WTC11 (cell line): ENCODE data around the gene IGSF9B. TPM values are rescaled to one million over a fixed set of nuclear protein-coding genes. Genes with fewer than 3 reads are reported as not detected.

Experiments used
- ATAC-seq: fragments of 200-7000 bp; cut with Tn5 transposase; 2 replicates; pipeline ENCODE4 v1.10.0; 2021; ENCODE audit warnings: mild to moderate bottlenecking, moderate library complexity
- CTCF ChIA-PET: fragments of 300-600 bp; sonication (Branson Sonifier 250); formaldehyde crosslinking; loops from one replicate; lab custom pipeline; 2021; ENCODE audit warnings: antibody characterized with exemption; lab: Charles Lee
- POLR2A ChIA-PET: fragments of 350-600 bp; sonication (Branson Sonifier 250); formaldehyde crosslinking; loops from one replicate; lab custom pipeline; 2021; ENCODE audit warnings: antibody characterized with exemption; lab: Charles Lee
- DNase-seq: peaks from one replicate; pipeline ENCODE4 v3.0.0; 2021; ENCODE audit warnings: low spot score
- H3K27ac Mint-ChIP-seq: 2 replicates; pipeline ENCODE4 v1.8.0; 2021; ENCODE audit warnings: mixed read lengths
- H3K27me3 Mint-ChIP-seq: 2 replicates; pipeline ENCODE4 v1.8.0; 2021; ENCODE audit warnings: low read depth, mild to moderate bottlenecking, moderate library complexity, mixed read lengths
- H3K36me3 Mint-ChIP-seq: 2 replicates; pipeline ENCODE4 v1.8.0; 2021; ENCODE audit warnings: mixed read lengths
- H3K4me1 Mint-ChIP-seq: 2 replicates; pipeline ENCODE4 v1.8.0; 2022; ENCODE audit warnings: mixed read lengths
- H3K4me3 Mint-ChIP-seq: 2 replicates; pipeline ENCODE4 v1.8.0; 2021; ENCODE audit warnings: mild to moderate bottlenecking, moderate library complexity, mixed read lengths
- H3K9me3 Mint-ChIP-seq: 2 replicates; pipeline ENCODE4 v1.8.0; 2021; ENCODE audit warnings: mixed read lengths
- AR ChIP-seq: fragments of 250-450 bp; sonication (Bioruptor Pico); IDR thresholded peaks from 2 replicates; pipeline ENCODE4 v1.9.0; 2021; ENCODE audit warnings: mild to moderate bottlenecking
- ATF2 ChIP-seq: sonication (generic); formaldehyde crosslinking; IDR thresholded peaks from 2 replicates; pipeline ENCODE4 v1.8.1; 2022; ENCODE audit warnings: low read depth, missing genetic modification reagents, borderline replicate concordance
- E2F5 ChIP-seq: sonication (generic); formaldehyde crosslinking; IDR thresholded peaks from 2 replicates; pipeline ENCODE4 v1.8.1; 2022; ENCODE audit warnings: mild to moderate bottlenecking, moderate library complexity, missing genetic modification reagents
- ERG ChIP-seq: fragments of 250-450 bp; sonication (Bioruptor Pico); IDR thresholded peaks from 2 replicates; pipeline ENCODE4 v1.8.0; 2021; ENCODE audit warnings: mild to moderate bottlenecking
- FOXJ3 ChIP-seq: sonication (generic); formaldehyde crosslinking; IDR thresholded peaks from 2 replicates; pipeline ENCODE4 v1.9.0; 2021; ENCODE audit warnings: missing genetic modification reagents, mild to moderate bottlenecking, borderline replicate concordance
- GABPB1 ChIP-seq: sonication (generic); formaldehyde crosslinking; IDR thresholded peaks from 2 replicates; pipeline ENCODE4 v1.8.1; 2023; ENCODE audit warnings: mild to moderate bottlenecking, missing genetic modification reagents
- GRHL2 ChIP-seq: fragments of 250-450 bp; sonication (Bioruptor Pico); IDR thresholded peaks from 2 replicates; pipeline ENCODE4 v1.8.0; 2022; ENCODE audit warnings: mild to moderate bottlenecking, moderate library complexity; ENCODE audit not compliant: insufficient replicate concordance, severe bottlenecking
- IRF1 ChIP-seq: sonication (generic); formaldehyde crosslinking; IDR thresholded peaks from 2 replicates; pipeline ENCODE4 v1.8.0; 2023; ENCODE audit warnings: missing genetic modification reagents
- JAZF1 ChIP-seq: fragments of 250-450 bp; sonication (Bioruptor Pico); IDR thresholded peaks from 2 replicates; pipeline ENCODE4 v1.9.0; 2021; ENCODE audit warnings: moderate library complexity, mild to moderate bottlenecking, inconsistent platforms
- MAX ChIP-seq: sonication (generic); formaldehyde crosslinking; IDR thresholded peaks from 2 replicates; pipeline ENCODE4 v1.8.0; 2022; ENCODE audit warnings: mild to moderate bottlenecking, missing genetic modification reagents
- MLX ChIP-seq: sonication (generic); formaldehyde crosslinking; IDR thresholded peaks from 2 replicates; pipeline ENCODE4 v1.8.1; 2023; ENCODE audit warnings: mild to moderate bottlenecking, missing genetic modification reagents, moderate library complexity
- NFATC4 ChIP-seq: fragments of 250-450 bp; sonication (Bioruptor Pico); IDR thresholded peaks from 2 replicates; pipeline ENCODE4 v1.9.0; 2021; ENCODE audit warnings: mild to moderate bottlenecking
- SMAD3 ChIP-seq: sonication (generic); formaldehyde crosslinking; IDR thresholded peaks from 2 replicates; pipeline ENCODE4 v1.8.0; 2022; ENCODE audit warnings: missing genetic modification reagents, mild to moderate bottlenecking, borderline replicate concordance
- SMAD4 ChIP-seq: sonication (generic); formaldehyde crosslinking; IDR thresholded peaks from 2 replicates; pipeline ENCODE4 v1.8.0; 2022; ENCODE audit warnings: mild to moderate bottlenecking, missing genetic modification reagents
- USF1 ChIP-seq: sonication (generic); formaldehyde crosslinking; IDR thresholded peaks from 2 replicates; pipeline ENCODE4 v1.8.0; 2022; ENCODE audit warnings: mild to moderate bottlenecking, missing genetic modification reagents
- ZNF232 ChIP-seq: sonication (generic); formaldehyde crosslinking; IDR thresholded peaks from 2 replicates; pipeline ENCODE4 v1.8.0; 2022; ENCODE audit warnings: mild to moderate bottlenecking, missing genetic modification reagents
- ZNF423 ChIP-seq: fragments of 250-450 bp; sonication (Bioruptor Pico); IDR thresholded peaks from 2 replicates; pipeline ENCODE4 v2.1.2; 2022; ENCODE audit warnings: mild to moderate bottlenecking, moderate library complexity
- ZNF532 ChIP-seq: fragments of 250-450 bp; sonication (Bioruptor Pico); IDR thresholded peaks from 2 replicates; pipeline ENCODE4 v1.9.0; 2021; ENCODE audit warnings: mild to moderate bottlenecking, borderline replicate concordance
- ZNF671 ChIP-seq: fragments of 250-450 bp; sonication (Bioruptor Pico); IDR thresholded peaks from 2 replicates; pipeline ENCODE4 v1.8.0; 2021; ENCODE audit warnings: mild to moderate bottlenecking
- ZSCAN18 ChIP-seq: fragments of 250-450 bp; sonication (Bioruptor Pico); IDR thresholded peaks from 2 replicates; pipeline ENCODE4 v2.1.2; 2022; ENCODE audit warnings: mild to moderate bottlenecking, moderate library complexity
- total RNA-seq: library from RNA; stranded (reverse); gene quantifications from 3 replicates; pipeline ENCODE4 v1.2.3, GENCODE V29; 2021

IGSF9B gene
- total RNA-seq, 1 experiment from 2014 or later, result 52.7 TPM

- no peak for TF ChIP-seq ZSCAN18 (CRISPR knock-in tag)
- no peak for TF ChIP-seq ZNF671 (CRISPR knock-in tag)
- TF ChIP-seq ATF2, result no peak
- TF ChIP-seq SMAD3 (CRISPR knock-in tag), result peak; percentile 66; the same call in 1 of the 2 replicates
- TF ChIP-seq MAX (CRISPR knock-in tag), result no peak
- TF ChIP-seq ZNF232 (CRISPR knock-in tag), result 0 out of 2 replicates have a peak, but pooled peaks have one; percentile 52
- no peak for TF ChIP-seq E2F5 (CRISPR knock-in tag)
- no peak for TF ChIP-seq GABPB1 (CRISPR knock-in tag)
- peak; percentile 76; the same call in 1 of the 2 replicates for TF ChIP-seq SMAD4 (CRISPR knock-in tag)
Measured at GRCh38 chr11:133968300-133968699, 11.5 kb upstream of the IGSF9B start (continued).

- Mint-ChIP-seq H3K27me3 (peaks cover 5% of the 10 kb centered on the region), H3K36me3 (no peaks in the 10 kb centered on the region), H3K4me1 (peaks cover 7% of the 10 kb centered on the region), H3K4me3 (no peak overlapping the region), H3K9me3 (no peaks in the 10 kb centered on the region), H3K27ac (peak overlapping the region; percentile 69; the same call in 1 of the 2 replicates)
- no peak for DNase-seq
- no peak for ATAC-seq
- ChIA-PET POLR2A (no interaction called here), CTCF (no interaction called here)
- TF ChIP-seq ERG (no peak), IRF1 (CRISPR knock-in tag) (no peak), JAZF1 (CRISPR knock-in tag) (no peak), USF1 (no peak), MLX (CRISPR knock-in tag) (no peak), NFATC4 (CRISPR knock-in tag) (no peak), ZNF532 (CRISPR knock-in tag) (no peak), GRHL2 (no peak), FOXJ3 (no peak), ZNF423 (CRISPR knock-in tag) (no peak), AR (CRISPR knock-in tag) (no peak)
Measured at GRCh38 chr11:133967599-133968238, 11.0 kb upstream of the IGSF9B start.
